SKM-1 treated with dmso at 0.1 percent for 144 hours (cell line): ENCODE data around the gene TP73.

Experiments used
- DNase-seq: peaks from one replicate; lab custom pipeline; 2025; ENCODE audit not compliant: unreplicated experiment; lab: John Stamatoyannopoulos, UW

The TP73 gene

DNA sequence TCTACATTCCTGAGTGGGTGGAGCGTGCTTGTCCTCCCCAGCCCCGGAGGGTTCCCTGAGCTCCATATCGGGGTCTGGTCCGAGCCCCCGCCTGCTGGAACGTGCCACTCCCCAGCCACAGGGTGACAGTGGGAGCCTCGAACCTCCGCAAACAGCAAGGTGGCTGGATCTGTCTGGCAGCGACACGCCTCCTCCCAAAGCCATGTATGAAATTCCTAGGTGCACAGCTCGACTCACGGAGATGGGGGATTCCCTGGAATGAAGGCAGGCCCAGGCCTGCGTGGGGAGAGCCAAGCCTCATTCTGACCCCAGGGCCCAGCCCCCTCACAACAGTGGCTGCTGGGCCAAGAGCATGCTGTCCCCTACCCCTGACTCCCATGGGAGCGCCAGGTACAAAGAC lies 32.9 kb downstream of the TP73 start:
- no peak for DNase-seq

GRCh38 chr1:3685906-3686305 lies 33.6 kb downstream of the TP73 start:
- no peak for DNase-seq

DNA sequence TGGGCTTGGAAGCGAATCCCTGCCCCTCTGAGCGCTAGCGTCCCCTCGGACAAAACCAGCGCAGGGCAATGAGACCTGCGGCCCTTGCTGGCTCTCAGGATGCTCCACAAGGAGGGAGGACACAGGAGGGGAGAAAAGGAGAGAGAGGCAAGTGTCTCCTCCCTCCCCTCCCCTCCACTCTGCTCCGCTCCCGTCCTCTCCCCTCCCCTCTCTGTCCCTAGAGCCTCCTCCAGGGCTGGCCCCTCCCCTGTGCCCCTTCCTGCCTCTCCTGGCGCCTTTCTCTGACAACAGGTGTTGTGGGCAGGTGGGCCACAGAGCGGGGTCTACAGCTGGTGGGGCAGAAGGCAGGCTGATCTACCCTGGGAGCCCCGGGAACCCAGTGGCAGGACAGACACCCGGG lies 35.2 kb downstream of the TP73 start:
- DNase-seq, result no peak

- no peak for DNase-seq
Observed at GRCh38 chr1:3688356-3689137, 36.2 kb downstream of the TP73 start.

DNA sequence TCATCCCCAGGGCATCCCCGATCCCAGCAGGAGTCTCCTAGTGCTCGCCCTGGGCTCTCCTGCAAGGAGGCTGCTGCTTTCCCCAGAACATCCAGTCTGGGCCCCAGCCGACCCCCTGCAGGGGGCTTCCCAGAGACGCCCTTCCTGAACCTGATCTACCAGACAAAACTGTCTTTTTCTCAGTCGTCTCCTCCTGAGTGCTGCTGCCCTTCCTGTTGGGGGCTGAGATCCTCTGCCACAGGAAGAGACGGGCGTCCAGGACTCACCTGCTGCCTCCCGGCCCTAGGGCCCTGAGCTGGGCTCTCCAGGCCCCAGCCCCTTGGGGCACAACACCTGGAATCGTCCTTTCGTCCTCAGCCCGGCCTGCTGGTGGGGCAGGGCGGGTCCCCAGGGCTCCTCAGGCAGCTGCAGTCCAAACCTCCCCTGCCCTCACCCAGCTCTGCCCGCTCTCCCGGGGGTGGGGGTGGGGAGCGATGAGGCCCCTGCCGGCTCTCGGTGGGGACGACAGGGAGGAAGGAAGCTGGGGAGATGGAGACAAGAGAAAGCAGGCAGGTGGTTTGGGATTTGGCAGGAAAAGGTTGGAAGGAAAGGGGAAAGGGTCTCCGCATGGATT lies 36.9 kb downstream of the TP73 start:
- DNase-seq, result no peak

DNA sequence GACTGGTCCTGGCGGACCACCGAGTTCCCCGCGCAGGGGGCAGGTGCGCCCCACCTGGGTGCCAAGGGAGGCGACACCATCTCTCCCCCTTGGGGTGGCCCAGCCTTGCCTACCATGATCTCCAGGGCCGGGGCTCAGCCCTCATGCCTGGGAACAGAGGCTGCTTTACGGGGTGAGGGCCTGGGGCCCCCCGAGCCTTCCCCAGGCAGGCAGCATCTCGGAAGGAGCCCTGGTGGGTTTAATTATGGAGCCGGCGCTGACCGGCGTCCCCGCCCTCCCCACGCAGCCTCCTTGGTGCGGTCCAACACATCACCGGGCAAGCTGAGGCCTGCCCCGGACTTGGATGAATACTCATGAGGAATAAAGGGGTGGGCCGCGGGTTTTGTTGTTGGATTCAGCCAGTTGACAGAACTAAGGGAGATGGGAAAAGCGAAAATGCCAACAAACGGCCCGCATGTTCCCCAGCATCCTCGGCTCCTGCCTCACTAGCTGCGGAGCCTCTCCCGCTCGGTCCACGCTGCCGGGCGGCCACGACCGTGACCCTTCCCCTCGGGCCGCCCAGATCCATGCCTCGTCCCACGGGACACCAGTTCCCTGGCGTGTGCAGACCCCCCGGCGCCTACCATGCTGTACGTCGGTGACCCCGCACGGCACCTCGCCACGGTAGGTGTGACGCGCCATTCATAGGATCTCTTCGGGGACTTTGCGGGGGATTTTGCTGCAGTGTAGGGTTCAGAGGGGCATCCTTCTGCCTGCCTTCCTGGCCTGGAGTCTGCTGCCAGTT lies 38.2 kb downstream of the TP73 start:
- DNase-seq, result no peak

DNA sequence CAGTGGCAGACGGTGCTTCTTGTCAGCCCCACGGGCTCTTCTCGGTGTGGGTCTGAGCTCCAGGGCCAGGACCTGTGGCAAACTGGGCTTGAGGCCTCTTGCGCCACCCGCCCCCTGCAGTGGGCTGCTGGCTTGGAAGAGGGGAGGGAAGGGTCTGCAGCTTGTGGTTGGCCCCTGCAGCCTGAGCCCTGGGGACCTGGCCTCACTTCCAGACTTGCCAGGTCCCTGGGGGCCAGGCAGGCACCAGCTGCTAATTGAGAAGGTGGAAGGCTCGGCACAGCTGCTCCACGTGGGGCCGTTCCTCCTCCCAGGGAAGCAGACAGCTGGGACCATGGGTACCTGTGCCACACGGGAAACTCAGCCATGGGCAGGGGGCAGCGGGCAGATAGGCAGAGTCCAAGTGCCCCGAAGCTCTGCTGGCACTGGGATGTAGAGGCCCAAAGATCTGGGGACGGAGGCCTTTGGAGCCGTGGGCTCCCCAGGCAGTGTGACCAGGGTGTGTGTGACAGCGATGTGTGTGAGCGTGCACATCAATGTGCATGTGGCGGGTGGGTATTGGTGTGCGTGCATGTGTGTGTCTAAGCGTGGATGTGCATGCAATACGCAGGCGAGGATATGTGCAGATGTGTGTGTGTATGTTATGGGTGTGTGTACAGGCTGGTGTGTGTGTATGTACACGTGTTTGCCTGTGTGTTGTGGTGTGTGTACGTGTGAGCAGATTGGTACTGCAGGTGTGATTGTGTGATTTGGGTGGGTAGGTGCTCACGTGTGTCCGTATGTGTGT lies 39.3 kb downstream of the TP73 start:
- DNase-seq, result no peak

- DNase-seq, result no peak
Observed at GRCh38 chr1:3692598-3692997, 40.3 kb downstream of the TP73 start.

GRCh38 chr1:3693321-3693720 lies 41.0 kb downstream of the TP73 start:
- DNase-seq, result no peak

DNA sequence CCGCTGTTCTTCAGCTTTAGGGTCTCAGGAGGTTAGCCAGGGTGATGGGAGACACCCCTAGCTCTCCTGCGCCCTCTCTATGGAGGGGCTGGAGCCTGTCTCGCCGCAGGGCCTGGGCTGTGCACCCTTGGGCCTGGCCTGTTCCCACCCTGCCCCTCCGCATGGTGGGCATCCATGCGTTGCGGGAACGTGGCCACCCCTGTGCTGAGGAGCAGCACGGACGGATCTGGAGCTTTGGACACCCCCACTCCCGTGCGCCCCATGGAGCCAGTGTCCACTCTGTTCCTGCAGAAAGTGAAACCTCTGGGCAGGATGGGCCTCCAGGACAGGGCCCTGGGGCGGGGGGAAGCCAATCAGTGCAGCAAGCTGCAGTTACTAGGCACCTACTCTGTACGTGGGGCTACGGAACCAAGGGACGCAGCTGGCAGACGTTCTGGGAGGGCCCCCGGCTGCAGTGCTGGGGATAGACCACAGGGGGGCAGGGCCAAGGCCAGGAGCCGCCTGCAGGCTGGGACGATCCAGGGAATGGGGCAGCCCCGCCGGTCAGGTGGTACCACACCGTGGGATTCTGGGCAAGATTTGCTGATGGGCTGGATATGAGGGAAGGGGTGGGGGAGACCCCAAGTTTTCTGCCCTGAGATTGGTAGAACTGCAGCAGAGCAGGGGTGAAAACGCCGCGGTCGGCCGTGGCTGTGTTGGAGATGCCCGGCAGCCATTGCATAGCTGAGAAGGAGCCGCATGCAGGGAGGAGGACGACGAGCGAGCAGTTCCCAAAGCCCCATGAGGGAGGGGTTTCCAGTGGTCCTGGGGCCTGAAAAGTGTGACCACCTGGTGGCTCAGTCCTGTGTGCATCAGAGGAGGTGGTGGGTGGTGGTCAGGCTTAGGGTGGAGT lies 43.3 kb downstream of the TP73 start:
- DNase-seq, result peak; percentile 20

- no peak for DNase-seq
Observed at GRCh38 chr1:3696689-3697088, 44.4 kb downstream of the TP73 start.

GRCh38 chr1:3697104-3697503 lies 44.8 kb downstream of the TP73 start:
- no peak for DNase-seq

- no peak for DNase-seq
Observed at GRCh38 chr1:3697810-3698209, 45.5 kb downstream of the TP73 start.

DNA sequence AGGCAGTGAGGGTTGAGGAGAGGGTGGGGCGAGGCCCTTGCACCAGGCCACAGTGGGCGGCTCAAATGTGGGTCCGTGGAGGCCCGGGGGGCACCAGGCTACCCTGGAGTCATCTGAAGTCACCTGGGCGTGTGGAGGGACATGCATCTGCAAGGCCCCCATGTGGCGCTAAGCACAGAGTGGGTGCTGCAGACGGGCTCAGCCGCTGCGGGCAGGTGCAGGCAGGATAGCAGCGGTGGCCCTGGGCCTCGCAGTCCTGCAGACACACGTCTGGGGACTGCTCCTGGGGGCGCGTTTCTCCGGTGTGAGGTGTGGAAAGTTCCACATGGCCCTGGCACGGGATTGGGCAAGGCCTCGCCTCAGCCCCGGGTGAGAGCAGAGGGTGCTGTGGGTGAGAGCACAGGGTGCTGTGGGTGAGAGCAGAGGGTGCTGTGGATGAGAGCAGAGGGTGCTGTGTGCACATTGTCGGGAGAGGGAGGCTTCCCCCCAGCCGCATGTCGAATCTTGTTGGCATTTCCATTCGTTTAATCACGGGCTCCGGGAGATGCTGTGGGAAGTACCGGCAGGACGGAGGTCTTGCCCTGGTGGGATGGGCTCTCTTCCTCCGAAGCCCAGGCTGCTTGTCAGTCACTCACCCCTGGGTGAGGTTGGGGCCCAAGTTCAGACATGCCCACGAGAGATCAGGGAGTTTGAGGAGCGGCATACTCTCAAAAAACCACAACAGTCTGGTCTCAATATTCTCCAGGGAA lies 46.5 kb downstream of the TP73 start:
- no peak for DNase-seq

DNA sequence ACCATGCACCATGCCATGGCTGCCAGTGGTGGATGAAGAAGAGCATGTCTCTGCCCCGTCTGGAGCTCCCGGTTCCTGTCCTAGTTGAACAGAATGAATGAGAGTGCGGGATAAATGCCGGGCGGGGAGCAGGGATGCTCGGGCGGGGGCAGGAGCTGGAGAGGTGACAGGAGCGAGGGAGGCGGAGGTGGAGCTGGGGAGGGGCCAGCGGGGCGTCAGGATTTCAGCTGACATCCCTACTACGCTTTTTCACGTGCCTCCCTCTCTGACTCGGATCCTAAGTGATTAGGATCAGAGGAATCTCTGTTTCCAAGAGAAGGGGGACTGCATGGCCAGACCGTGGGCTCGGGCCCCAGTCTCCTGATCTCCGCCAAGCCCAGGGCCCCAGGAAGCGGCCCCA lies 47.3 kb downstream of the TP73 start:
- no peak for DNase-seq

- DNase-seq, result no peak
Observed at GRCh38 chr1:3700631-3701030, 48.3 kb downstream of the TP73 start.

DNA sequence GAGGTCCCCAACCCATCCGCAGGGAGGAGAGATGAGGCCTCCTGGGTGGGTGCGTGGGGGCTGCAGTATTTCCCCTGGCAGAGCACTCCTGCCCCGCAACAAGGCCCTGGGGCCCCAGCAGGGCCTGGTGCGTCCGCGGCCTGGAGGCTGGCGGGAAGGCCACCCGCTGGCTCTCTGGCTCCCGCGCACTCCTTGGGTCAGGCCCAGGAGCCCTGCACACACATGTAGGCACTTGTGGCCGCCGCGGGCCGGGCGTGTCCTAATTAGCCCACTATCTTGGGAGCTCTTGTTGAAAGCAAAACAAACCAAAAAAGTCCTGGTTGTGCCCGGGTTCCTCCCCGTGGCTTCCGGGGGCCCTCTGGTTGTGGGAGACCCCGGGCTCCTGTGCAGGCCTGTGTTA lies 50.2 kb downstream of the TP73 start:
- DNase-seq, result no peak

DNA sequence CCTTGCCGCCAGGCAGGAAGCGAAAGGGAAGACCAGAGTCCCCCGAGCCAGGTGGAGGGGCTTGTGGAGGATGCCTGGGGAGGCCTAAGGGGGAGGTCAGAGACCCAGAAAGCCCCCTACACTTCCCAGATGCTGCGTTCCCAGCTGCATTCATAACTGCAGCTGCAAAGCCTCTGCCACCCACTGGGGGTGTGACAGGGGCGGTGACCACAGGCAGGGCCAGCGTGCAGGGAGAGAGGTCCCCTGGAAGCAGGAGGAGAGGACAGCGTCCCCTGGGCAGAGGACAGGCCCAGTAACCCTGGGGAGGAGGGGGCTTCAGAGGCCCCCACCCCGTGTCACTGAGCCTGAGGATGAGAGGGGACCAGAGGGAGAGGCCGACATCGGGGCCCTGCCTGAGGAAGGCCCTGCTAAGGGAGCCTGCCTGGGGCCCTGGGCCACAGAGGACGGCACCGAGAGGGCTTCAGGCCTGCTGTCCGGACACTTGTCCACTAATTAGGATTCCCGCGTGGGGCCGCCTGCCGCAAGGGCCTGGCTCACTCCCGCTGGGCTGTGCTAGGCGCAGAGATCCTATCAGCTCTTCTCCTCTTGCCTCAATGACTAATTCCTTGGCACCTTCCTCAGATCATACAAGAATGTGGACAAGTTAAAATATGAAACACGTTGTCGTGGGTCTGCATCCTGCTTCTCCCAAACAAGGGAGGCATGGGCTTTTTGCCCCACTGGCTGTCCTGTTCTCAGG lies 50.8 kb downstream of the TP73 start:
- no peak for DNase-seq

DNA sequence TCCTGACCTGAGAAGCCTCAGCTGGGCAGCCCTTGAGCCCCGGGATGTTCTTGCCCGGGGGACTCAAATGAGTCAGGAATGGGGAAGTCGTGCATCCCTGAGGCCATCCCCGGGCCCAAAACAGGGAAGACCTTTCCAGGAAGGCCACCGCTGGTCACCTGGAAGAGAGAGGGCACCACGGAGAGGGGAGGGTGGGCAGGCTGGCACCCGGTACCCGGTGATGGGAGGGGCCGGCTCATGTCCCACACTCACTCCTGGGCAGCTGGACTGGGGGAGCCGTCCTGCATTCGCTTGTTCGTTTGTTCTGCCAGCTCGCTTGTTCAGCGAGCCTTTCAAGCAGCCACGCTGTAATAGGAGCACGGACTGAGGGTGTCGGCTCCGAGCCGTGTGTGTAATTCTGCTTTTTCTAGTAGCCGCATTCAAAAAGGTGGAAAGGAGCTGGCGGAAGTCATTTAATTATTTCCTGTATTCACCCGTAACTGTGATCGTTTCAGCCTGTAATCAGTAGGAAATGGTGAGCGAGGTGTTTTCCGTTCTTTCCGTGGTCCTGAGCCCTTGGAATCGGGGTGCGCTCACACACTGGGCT lies 51.6 kb downstream of the TP73 start:
- no peak for DNase-seq
